ENCODE data around the gene GRAP. TPM values are rescaled to one million over a fixed set of nuclear protein-coding genes. Genes with fewer than 3 reads are reported as not detected.

Gene GRAP
- 0.16 to 0.50 TPM (median 0.21 TPM) in 5 replicates for total RNA-seq (2022; extraction: Qiagen RNA extraction; ENCODE audit: low read depth)

DNA sequence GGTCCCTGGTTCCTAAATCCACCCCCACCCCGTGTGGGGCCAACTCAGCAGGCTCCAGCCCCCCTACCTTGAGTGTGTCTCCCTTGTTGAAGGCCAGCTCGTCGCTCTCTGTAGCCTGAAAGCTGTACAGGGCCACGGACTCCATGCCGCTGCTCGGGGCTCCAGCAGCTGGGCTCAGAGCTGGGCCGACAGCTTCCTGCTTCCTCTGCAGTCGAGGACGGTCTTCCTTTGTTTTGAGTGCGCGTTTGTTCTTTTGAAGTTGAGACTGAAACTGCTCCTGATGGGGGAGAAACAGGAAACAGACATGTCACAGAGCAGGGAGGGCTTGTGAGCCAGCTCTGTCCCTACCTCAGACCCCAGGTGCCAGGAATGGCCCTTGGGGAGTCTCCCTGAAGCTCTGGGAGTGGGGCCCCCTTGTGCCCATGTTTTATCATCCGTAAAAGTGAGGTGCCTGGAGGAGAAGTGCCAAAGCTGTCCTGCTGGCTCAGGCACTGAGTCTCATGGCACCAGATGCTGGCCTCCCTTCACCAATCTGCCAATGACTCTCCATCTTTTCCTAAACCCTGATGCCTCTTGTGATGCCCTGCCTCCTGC, at the start of gene GRAP:
Gene GRAP (minus strand): TSS at position 176 of the 594 bp plus-strand sequence. CDS start 31 bp downstream, at position 145.

DNA sequence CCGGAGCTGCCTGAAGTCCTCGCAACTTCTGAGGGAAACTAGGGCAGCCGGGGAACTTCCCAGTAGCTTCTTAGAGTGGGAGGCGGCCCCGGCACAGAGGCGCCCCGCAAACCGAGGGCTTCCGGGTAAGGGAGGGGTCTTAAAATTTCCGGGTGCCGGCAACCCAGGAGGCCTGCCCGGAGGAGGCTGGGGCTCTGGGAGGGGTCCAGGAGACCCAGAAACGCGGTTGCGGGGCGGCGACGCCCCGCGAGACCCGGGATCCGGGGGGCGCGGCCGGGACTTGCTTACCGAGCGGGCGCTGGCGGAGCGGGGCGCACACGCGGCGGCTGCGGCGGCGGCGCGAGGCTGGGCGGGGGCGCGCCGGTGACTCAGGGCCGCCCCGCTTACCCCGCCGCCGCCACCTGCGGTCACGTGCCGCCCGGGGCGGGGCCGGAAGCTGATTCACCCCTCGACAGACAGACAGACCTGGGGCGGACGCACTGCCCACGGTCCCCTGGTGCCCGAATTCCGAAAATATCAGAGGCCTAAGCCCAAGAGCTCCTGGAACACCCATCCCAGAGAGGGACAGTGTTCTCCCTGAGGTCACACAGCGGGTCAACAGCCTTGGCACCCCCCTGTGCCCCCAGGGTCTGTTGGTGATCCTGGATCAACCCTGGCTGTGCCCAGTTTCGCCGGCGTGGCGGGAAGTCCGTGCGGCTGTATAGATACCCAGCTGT, 42.2 kb downstream of the GRAP start, which contains the start of gene FAM83G:
Gene FAM83G (minus strand): TSS at position 344 of the 716 bp plus-strand sequence. CDS start 723 bp downstream, outside the sequence.

Other genes with a start within 250 kb of the GRAP start
- gene PRPSAP2, start 188.8 kb downstream of the GRAP start, total RNA-seq (2022; extraction: Qiagen RNA extraction; ENCODE audit: low read depth): 45.2 to 47.9 TPM (median 46.2 TPM) in 5 replicates
- 0.09 to 0.22 TPM (median 0.17 TPM) in 5 replicates for gene SLC5A10, start 94.8 kb downstream of the GRAP start, total RNA-seq (2022; extraction: Qiagen RNA extraction; ENCODE audit: low read depth)
- 34.2 to 41.3 TPM (median 35.8 TPM) in 5 replicates for gene FAM83G, start 42.2 kb downstream of the GRAP start, total RNA-seq (2022; extraction: Qiagen RNA extraction; ENCODE audit: low read depth)
- gene GRAPL, start 80.6 kb upstream of the GRAP start, total RNA-seq (2022; extraction: Qiagen RNA extraction; ENCODE audit: low read depth): not detected in 5 replicates
- gene EPN2, start 190.4 kb upstream of the GRAP start, total RNA-seq (2022; extraction: Qiagen RNA extraction; ENCODE audit: low read depth): 46.2 to 63.9 TPM (median 54.1 TPM) in 5 replicates